NCI-H226 (cell line): Measurements from ENCODE around the gene DIABLO.
"Not testable (repeated sequence)": the region's sequence is repeated elsewhere in the genome, so short reads cannot be mapped to it uniquely, and the experiment has no call there.

ENCODE experiments used
- DNase-seq: peaks from one replicate; pipeline ENCODE4 v3.0.0-alpha.2; 2015

Gene DIABLO

GRCh38 chr12:122208073-122208820, 17.6 kb downstream of the DIABLO start:
- no peak for DNase-seq

DNA sequence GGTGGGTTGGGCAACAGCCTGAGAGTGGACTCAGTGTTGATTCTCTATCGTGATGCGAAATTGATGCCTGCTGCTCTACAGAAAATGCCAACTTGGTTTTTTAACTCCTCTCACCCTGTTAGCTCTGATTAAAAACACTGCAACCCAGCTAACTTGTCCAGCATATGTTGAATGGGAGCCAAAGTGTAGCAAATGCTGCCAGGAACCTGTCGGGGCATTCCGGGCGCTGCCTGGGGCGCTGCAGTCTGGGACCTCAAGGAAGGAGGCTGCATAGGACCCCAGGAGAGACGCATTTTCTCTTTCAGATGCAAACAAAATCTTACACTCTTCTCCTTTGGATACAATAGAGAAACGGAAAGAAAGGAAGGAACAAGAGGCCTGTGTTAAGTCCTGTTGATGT, 18.5 kb downstream of the DIABLO start:
- DNase-seq: no peak

- no peak for DNase-seq
Observed at GRCh38 chr12:122206976-122207375, 18.9 kb downstream of the DIABLO start.

- no peak for DNase-seq
Observed at GRCh38 chr12:122206111-122206881, 19.6 kb downstream of the DIABLO start.

DNA sequence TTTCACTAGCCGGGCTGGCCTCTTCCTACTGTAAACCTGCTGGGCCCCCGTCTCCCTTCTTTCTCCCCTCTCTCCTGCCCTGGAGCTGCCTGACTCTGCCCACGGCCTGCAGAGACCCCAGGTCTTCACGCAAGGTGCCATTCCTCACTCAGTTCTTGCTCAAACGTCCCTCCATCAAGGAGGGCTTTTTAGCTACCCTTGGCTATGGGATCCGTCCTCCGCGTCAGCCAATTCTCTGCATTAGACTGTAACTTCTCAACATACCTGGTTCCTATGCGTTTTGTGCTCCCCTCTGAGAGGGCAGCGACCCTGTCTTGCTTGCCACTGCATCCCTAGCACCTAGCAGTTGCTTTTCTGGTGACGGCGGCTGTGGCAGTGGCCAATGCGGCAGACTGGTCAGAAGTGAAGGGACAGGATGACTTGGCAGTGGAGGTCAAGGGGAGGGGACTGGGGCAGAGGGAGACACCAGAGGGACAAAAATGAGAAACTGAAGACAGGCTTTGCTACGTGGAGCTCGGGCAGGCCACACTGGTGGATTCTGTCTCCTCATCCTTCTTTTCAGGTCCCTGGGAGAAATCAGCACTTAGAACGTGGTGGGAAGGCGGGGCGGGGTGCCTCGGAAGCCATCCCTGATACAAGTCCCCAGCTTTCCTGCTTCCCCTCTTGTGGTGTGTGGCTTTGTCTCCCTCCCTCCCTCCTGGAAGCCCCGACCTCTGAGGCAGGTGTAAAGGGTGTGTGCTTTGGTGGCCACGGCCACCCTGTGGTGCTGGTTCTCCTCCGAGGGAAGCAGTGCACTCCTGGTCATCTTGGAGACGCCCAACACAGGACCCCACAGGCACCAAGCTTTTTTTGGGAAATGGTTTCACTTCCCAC, 20.6 kb downstream of the DIABLO start:
- no peak for DNase-seq

DNA sequence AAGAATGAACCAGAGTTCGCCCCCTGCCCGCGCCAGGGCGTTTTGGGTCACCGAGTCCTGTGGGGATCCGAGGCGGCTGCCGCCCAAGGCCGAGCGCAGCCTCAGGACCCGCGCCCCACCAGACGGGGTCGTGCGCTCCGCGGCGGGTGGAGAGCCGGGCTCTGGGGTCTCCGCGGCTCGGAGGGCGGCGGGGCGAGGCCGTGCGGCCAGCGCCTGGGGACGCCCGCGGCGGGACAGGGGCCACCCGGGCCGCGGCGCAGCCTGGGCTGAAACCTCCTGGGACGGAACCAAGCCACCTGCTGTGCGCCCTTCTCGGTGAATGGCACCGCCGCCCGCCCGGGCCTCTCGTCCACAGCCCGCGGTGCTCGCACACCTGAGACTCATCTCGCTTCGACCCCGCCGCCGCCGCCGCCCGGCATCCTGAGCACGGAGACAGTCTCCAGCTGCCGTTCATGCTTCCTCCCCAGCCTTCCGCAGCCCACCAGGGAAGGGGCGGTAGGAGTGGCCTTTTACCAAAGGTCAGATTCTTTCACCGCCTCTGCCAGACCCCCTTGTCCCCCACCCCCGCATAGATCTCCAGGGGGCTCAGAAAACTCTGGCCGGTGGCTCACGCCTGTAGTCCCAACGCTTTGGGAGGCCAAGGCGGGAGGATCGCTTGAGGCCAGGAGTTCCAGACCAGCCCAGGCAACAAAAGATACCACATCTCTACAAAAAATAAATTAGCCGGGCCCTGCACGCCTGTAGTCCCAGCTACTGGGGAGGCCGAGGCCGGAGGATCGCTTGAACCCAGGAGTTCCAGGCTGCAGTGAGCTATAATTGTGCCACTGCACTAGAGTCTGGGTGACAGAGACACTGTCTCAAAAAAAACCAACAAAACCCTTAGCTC, 21.4 kb downstream of the DIABLO start:
- no peak for DNase-seq

GRCh38 chr12:122203301-122204166, 22.3 kb downstream of the DIABLO start, which contains the start of gene B3GNT4:
Gene B3GNT4, plus strand, starts transcription at chr12:122203709. Its CDS starts 910 bp downstream, at chr12:122204619.
- DNase-seq: peak; percentile 57

GRCh38 chr12:122202811-122203210, 23.0 kb downstream of the DIABLO start:
- not testable (repeated sequence) for DNase-seq

- DNase-seq: no peak
Observed at GRCh38 chr12:122202017-122202416, 23.8 kb downstream of the DIABLO start.

GRCh38 chr12:122201381-122201780, 24.5 kb downstream of the DIABLO start:
- DNase-seq: no peak

DNA sequence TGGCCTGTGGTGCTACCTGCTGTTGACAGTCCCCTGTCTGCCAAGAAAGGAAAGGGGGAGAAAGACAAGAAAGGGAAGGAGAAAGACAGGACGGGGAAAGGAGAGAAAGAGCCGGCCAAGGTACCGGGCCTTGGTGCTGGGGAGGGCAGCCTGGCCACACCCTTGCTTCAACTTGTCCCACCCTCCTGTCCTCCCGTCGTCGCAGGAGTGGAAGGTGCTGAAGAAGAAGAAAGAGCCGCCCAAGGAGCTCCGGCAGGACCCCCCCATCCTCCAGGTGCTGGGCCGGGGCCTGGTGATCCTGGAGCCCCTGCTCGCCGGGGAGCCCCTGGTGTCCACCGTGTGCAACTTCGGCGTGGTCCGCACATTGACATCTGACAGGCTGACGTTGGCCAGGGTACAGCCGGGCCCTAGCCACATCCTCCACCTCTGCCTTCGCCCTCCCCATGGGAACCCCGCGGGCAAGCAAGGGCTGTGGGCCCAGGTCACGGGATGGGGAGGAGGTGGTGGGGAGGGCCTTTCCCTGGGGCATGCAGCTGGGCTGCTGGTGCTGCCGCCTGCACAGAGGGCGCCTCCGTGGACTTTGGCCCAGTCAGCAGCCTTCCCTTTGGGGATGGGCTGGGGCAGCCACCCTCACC, 25.2 kb downstream of the DIABLO start:
- no peak for DNase-seq

- no peak for DNase-seq
Observed at GRCh38 chr12:122199484-122200355, 26.1 kb downstream of the DIABLO start.

- DNase-seq: no peak
Observed at GRCh38 chr12:122197612-122197966, 28.3 kb downstream of the DIABLO start.

GRCh38 chr12:122195405-122195804, 30.4 kb downstream of the DIABLO start:
- no peak for DNase-seq

DNA sequence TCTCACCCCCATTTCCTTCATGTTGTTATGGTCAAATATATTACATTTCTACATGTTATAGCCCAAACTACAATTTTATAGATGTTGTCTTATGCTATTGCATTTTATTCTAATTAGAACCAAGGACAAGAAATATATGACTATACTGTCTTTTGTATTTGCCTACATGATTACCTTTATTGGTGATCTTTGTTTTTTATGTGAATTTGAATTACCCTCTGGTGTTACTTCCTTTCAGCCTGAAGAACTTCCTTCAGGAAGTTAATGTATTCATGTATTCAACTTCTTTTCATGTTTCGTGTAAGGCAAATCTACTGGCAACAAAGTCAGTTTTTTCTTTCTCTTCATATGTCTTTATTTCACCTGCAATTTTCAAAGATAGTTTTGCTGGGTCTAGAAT, 31.0 kb downstream of the DIABLO start:
- DNase-seq: no peak

DNA sequence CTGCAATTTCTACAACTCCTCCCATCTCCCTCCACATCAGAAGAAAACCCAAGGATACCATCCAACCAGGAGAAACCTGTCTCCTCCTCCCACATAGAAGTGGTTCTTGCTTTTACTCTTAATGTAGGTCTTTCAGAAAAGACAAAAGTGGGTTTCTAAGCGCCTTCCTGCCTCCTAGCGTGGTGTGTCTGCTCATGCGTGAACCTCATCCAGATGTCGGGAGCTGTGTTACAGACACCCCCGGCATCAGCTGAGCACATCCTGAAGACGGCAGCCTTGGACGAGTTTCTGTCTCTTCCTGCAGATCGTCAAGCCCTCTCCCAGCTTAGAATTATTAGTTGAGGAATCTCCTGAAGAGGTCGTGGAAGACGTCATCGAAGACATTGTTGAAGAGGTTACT, 33.4 kb downstream of the DIABLO start:
- no peak for DNase-seq

- DNase-seq: peak; percentile 22
Observed at GRCh38 chr12:122190842-122191668, 34.8 kb downstream of the DIABLO start.

GRCh38 chr12:122189626-122190475, 36.0 kb downstream of the DIABLO start:
- DNase-seq: no peak
